ENCODE measurements around the gene CAPN5.

CAPN5 gene

GRCh38 chr11:77127920-77128691 lies 61.3 kb downstream of the CAPN5 start, which contains the start of gene MYO7A:
Gene MYO7A, plus strand, starts transcription at chr11:77128246. Its CDS starts 2,389 bp downstream, at chr11:77130635.
- in situ Hi-C loops (cut with MboI; ENCODE audit: low pct_unique_long_range_greater_than_20kb, low sequenced_read_pairs, unreplicated experiment) = no loop called here
- no peak for DNase-seq (ENCODE audit: low spot score)
- no peak for TF ChIP-seq CTCF (IDR thresholded peaks at IDR 0.05; ENCODE audit: extremely low read depth, insufficient read depth, missing control alignments)

- no peak for DNase-seq (ENCODE audit: low spot score)
- no peak for TF ChIP-seq CTCF (IDR thresholded peaks at IDR 0.05; ENCODE audit: extremely low read depth, insufficient read depth, missing control alignments)
- in situ Hi-C loops (cut with MboI; ENCODE audit: low pct_unique_long_range_greater_than_20kb, low sequenced_read_pairs, unreplicated experiment) = no loop called here
Observed at GRCh38 chr11:77129069-77129841, 62.5 kb downstream of the CAPN5 start.

- in situ Hi-C loops (cut with MboI; ENCODE audit: low pct_unique_long_range_greater_than_20kb, low sequenced_read_pairs, unreplicated experiment) = no loop called here
- DNase-seq (ENCODE audit: low spot score) = no peak
- TF ChIP-seq CTCF (IDR thresholded peaks at IDR 0.05; ENCODE audit: extremely low read depth, insufficient read depth, missing control alignments) = no peak
Observed at GRCh38 chr11:77129842-77130756, 63.3 kb downstream of the CAPN5 start.

- TF ChIP-seq CTCF (IDR thresholded peaks at IDR 0.05; ENCODE audit: extremely low read depth, insufficient read depth, missing control alignments) = no peak
- DNase-seq (ENCODE audit: low spot score) = no peak
- in situ Hi-C loops (cut with MboI; ENCODE audit: low pct_unique_long_range_greater_than_20kb, low sequenced_read_pairs, unreplicated experiment) = no loop called here
Observed at GRCh38 chr11:77130763-77131513, 64.2 kb downstream of the CAPN5 start.

GRCh38 chr11:77131560-77131959 lies 64.8 kb downstream of the CAPN5 start:
- no peak for DNase-seq (ENCODE audit: low spot score)
- no peak for TF ChIP-seq CTCF (IDR thresholded peaks at IDR 0.05; ENCODE audit: extremely low read depth, insufficient read depth, missing control alignments)
- in situ Hi-C loops (cut with MboI; ENCODE audit: low pct_unique_long_range_greater_than_20kb, low sequenced_read_pairs, unreplicated experiment) = no loop called here
